ENCODE data around the gene CABP7. TPM values are rescaled to one million over a fixed set of nuclear protein-coding genes. Genes with fewer than 3 reads are reported as not detected.

CABP7 gene
- total and polyA plus RNA-seq, 10 donors: 0.04 to 0.37 (median 0.15) TPM; not detected in 5

DNA sequence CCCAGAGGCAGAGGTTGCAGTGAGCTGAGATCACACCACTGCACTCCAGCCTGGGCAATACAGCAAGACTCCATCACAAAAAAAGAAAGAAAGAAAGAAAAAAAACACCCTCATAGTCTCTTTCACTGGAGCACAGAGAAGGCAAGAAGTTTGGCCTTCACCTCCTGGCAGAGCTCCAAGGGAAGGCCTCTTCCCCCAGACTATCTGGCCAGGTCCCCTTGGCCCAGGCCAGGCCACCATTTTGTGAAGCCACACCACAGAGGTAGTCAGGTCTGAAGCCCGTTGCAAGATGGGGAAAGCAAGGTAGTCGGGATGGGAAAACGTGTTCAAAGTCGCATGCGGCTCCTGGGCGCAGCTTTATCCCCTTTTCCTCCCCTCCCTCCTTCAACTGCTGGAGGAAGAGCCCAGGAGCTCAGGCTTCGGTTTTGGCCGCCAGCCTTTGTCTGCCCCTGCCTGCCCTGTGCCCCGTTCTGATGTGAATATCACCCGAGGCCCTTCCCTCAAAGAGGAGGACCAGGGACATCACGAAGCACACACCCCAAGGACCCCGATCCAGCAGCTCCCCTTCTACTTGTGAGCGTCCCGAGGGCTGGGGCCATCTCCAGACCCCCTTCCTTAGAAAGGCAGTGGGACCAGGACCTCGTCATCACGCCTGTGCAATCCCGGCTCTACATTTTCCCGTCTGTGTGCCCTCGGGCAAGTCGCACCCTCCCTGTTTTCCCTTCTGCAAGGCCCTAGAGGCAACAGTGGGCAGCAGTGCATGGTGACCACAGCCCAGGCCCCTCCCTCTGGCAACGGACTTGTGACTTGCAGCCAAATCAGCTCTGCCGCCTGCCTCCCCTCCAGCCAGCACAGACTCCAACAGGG is 17.7 kb downstream of the CABP7 start:
- Histone ChIP-seq H3K4me3 (no peak overlapping the region), H3K27ac (no peak overlapping the region), H3K4me1 (peaks cover 0 to 4% (median 0%) of the 10 kb centered on the region in 6 donors), H3K9me3 (no peaks in the 10 kb centered on the region), H3K27me3 (replicated peaks in 1 of 7) (no peaks in the 10 kb centered on the region), H3K36me3 (peaks cover 3 to 100% (median 48%) of the 10 kb centered on the region in 6 donors)
- no peak for TF ChIP-seq POLR2A (IDR thresholded peaks at IDR 0.05)
- TF ChIP-seq, protein P1, sequence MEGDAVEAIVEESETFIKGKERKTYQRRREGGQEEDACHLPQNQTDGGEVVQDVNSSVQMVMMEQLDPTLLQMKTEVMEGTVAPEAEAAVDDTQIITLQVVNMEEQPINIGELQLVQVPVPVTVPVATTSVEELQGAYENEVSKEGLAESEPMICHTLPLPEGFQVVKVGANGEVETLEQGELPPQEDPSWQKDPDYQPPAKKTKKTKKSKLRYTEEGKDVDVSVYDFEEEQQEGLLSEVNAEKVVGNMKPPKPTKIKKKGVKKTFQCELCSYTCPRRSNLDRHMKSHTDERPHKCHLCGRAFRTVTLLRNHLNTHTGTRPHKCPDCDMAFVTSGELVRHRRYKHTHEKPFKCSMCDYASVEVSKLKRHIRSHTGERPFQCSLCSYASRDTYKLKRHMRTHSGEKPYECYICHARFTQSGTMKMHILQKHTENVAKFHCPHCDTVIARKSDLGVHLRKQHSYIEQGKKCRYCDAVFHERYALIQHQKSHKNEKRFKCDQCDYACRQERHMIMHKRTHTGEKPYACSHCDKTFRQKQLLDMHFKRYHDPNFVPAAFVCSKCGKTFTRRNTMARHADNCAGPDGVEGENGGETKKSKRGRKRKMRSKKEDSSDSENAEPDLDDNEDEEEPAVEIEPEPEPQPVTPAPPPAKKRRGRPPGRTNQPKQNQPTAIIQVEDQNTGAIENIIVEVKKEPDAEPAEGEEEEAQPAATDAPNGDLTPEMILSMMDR (IDR thresholded peaks at IDR 0.05 in 8 of 11, conservative IDR thresholded peaks at IDR 0.05 in 3 of 11): no peak
- no peak for TF ChIP-seq POLR2AphosphoS5 (IDR thresholded peaks at IDR 0.05)
- WGBS, 5 donors: 87 to 94% (median 91%) methylated on average over 21 to 22 of the region's 22 CpGs
- intact Hi-C loops (cut with DNase I; ENCODE audit: low total_unique reads): no loop called here
- DNase-seq: no peak

DNA sequence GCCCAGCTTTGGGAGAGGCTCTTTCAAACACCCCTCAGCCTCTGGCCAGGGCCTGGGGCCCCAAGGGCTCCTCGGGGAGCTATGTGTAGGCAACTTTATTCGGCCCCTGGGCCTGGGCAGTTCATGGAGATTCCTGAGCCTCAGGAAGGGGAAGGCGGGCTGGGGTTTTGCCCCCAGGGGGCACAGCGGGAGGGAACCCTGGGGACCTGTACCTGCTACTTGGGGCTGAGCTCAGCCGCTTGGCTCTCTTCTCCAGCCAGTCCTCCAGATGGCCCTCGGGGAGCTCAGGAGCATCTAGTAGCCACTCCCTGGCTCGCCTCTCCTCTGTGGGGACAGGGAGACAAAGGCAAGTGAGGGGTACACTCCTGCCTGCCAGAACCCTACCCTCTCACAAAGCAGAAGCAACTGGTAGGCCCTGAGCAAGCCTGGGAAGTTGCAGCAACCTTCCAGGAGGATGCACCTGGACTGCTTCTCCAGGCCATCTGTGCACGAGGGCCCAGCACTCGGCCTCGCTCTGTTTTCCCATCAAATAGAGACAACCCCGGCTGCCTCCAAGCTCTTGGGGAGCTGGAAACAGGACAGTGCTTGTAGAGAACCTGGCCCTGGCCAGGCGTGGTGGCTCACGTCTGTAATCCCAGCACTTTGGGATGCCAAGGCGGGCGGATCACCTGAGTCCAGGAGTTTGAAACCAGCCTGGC is 18.5 kb downstream of the CABP7 start:
- no peaks in the 10 kb centered on the region for H3K27me3 ChIP-seq (replicated peaks in 1 of 7)
- TF ChIP-seq, protein P1 (IDR thresholded peaks at IDR 0.05 in 8 of 11, conservative IDR thresholded peaks at IDR 0.05 in 3 of 11): no peak
- no peak overlapping the region for H3K4me3 ChIP-seq
- peaks cover 3 to 100% (median 52%) of the 10 kb centered on the region in 6 donors for H3K36me3 ChIP-seq
- intact Hi-C loops (cut with DNase I; ENCODE audit: low total_unique reads): no loop called here
- no peak overlapping the region for H3K27ac ChIP-seq
- no peak for DNase-seq
- no peaks in the 10 kb centered on the region for H3K9me3 ChIP-seq
- 79 to 92% (median 86%) methylated on average over 12 to 15 of the region's 15 CpGs for WGBS, 5 donors
- H3K4me1 ChIP-seq: peaks cover 0 to 4% (median 0%) of the 10 kb centered on the region in 6 donors

DNA sequence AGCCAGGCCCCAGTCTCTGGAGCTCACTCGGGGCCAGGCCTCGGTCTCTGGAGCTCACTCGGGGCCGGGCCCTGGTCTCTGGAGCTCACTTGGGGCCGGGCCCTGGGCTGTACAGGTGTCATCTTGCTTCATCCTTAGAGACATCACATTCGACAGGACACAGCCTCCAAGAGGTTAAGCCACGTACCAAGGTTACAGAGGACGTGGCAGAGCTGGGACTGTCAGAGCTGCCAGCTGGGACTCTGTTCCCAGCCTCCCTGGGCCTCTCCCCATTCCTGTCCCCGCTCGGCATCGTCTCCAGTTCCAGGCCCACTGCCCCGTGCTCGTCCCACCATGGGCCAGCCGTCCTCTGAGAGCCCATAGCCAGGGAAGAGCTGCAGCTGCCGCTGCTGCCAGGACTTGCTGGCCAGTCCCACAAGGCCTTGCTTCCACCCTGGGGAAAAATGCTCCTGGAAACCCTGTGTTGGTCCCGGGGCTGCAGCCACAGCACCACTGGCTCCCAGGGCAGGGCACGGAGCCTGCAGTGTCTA is 19.6 kb downstream of the CABP7 start:
- Histone ChIP-seq H3K36me3 (peaks cover 3 to 100% (median 50%) of the 10 kb centered on the region in 6 donors), H3K4me1 (no peaks in the 10 kb centered on the region), H3K9me3 (no peaks in the 10 kb centered on the region), H3K27me3 (replicated peaks in 1 of 7) (no peaks in the 10 kb centered on the region), H3K4me3 (no peak overlapping the region), H3K27ac (no peak overlapping the region)
- DNase-seq: no peak
- TF ChIP-seq POLR2AphosphoS5 (IDR thresholded peaks at IDR 0.05) (no peak), POLR2A (IDR thresholded peaks at IDR 0.05) (no peak)
- TF ChIP-seq, protein P1 (IDR thresholded peaks at IDR 0.05 in 8 of 11, conservative IDR thresholded peaks at IDR 0.05 in 3 of 11): no peak
- 82 to 98% (median 94%) methylated on average over 12 to 17 of the region's 17 CpGs for WGBS, 5 donors
- intact Hi-C loops (cut with DNase I; ENCODE audit: low total_unique reads): no loop called here

DNA sequence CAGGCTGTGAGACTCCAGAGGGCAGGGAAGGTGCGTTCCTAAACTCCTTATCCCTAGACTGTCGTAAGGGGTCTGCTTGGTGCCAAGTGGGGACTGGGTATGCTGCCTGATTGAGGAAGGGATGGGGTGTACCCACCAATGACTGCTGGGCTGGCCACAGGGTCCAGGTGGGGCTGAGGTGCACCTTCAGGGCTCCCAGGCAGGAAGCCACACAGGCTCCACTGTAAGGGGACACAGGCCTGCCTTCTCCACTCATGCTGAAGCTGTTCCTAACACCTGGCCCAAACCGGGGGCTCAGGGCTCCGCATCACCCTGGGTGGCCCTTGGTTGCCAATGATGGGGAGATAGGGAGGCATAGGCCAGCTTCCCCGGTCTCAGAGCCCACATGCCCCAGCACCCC is 20.4 kb downstream of the CABP7 start:
- TF ChIP-seq POLR2AphosphoS5 (IDR thresholded peaks at IDR 0.05): no peak
- no peak for TF ChIP-seq POLR2A (IDR thresholded peaks at IDR 0.05)
- no peaks in the 10 kb centered on the region for H3K4me1 ChIP-seq
- H3K27me3 ChIP-seq (replicated peaks in 1 of 7): no peaks in the 10 kb centered on the region
- no peak for DNase-seq
- H3K9me3 ChIP-seq: no peaks in the 10 kb centered on the region
- 94 to 100% (median 97%) methylated on average over 2 to 5 of the region's 5 CpGs for WGBS, 5 donors
- peaks cover 3 to 100% (median 55%) of the 10 kb centered on the region in 6 donors for H3K36me3 ChIP-seq
- no peak overlapping the region for H3K4me3 ChIP-seq
- intact Hi-C loops (cut with DNase I; ENCODE audit: low total_unique reads): no loop called here
- no peak overlapping the region for H3K27ac ChIP-seq
